ENCODE results near the gene B3GALT5.

GRCh38 chr21:39707316-39707715 is 94.6 kb downstream of the B3GALT5 start:
- TF ChIP-seq CTCF (IDR thresholded peaks at IDR 0.05): no peak
- TF ChIP-seq POLR2A (IDR thresholded peaks at IDR 0.05): no peak

Data from adrenal gland (tissue), 5 donors.